Common myeloid progenitor, CD34-positive (primary cell): Measurements from ENCODE around the gene CHIT1.

Experiments used
- CTCF ChIA-PET: fragments of 350-600 bp; sonication (Branson Sonifier 250); formaldehyde crosslinking; loops from one replicate; lab custom pipeline; 2021; ENCODE audit warnings: antibody characterized with exemption; lab: Charles Lee
- POLR2A ChIA-PET: fragments of 350-600 bp; sonication (Branson Sonifier 250); formaldehyde crosslinking; loops from one replicate; lab custom pipeline; 2021; ENCODE audit warnings: antibody characterized with exemption; lab: Charles Lee
- DNase-seq, 3 donors: peaks; one replicate each; pipeline versions ENCODE4 v3.0.0 to v3.0.0-alpha.2; 2013
- H3K27ac ChIP-seq, 2 experiments: 1 replicate in 1 of 2; 2 replicates in 1 of 2; pipeline ENCODE4 v1.7.0; 2013; ENCODE audit warnings: inconsistent platforms in 2 of 2, low read length in 2 of 2, mild to moderate bottlenecking in 2 of 2, low read depth in 1 of 2, moderate library complexity in 1 of 2; ENCODE audit not compliant: severe bottlenecking in 2 of 2, insufficient read depth in 1 of 2, poor library complexity in 1 of 2
- H3K27me3 ChIP-seq, 5 experiments: replicated peaks in 2 of 5; 1 replicate in 3 of 5; 2 replicates in 2 of 5; pipeline versions ENCODE4 v1.6.1 to v1.7.0; 2013; ENCODE audit warnings: low read length in 4 of 5, mild to moderate bottlenecking in 2 of 5, moderate library complexity in 2 of 5, inconsistent platforms in 1 of 5; ENCODE audit not compliant: insufficient read depth in 5 of 5, control insufficient read depth in 4 of 5
- H3K36me3 ChIP-seq, 4 experiments: 1 replicate in 2 of 4; 2 replicates in 2 of 4; pipeline versions ENCODE4 v1.6.1 to v1.7.0; 2013; ENCODE audit warnings: low read length in 3 of 4, control low read depth in 1 of 4, mild to moderate bottlenecking in 1 of 4; ENCODE audit not compliant: control insufficient read depth in 4 of 4, insufficient read depth in 4 of 4
- H3K4me1 ChIP-seq, 4 experiments: 1 replicate in 3 of 4; 2 replicates in 1 of 4; pipeline versions ENCODE4 v1.6.1 to v1.7.1; 2013; ENCODE audit warnings: low read length in 3 of 4, mild to moderate bottlenecking in 3 of 4, control low read depth in 1 of 4, inconsistent platforms in 1 of 4, moderate library complexity in 1 of 4; ENCODE audit not compliant: control insufficient read depth in 4 of 4, insufficient read depth in 4 of 4; ENCODE audit errors: control extremely low read depth in 1 of 4
- H3K4me3 ChIP-seq, 7 experiments: 1 replicate in 4 of 7; 2 replicates in 3 of 7; pipeline versions ENCODE4 v1.5.1 to v1.7.0; 2013; ENCODE audit warnings: mild to moderate bottlenecking in 7 of 7, low read length in 6 of 7, moderate library complexity in 6 of 7, inconsistent platforms in 2 of 7, low read depth in 2 of 7, control low read depth in 1 of 7; ENCODE audit not compliant: insufficient read depth in 4 of 7, control insufficient read depth in 1 of 7; ENCODE audit errors: extremely low read depth in 1 of 7
- H3K9me3 ChIP-seq, 5 experiments: 1 replicate in 4 of 5; 2 replicates in 1 of 5; pipeline versions ENCODE4 v1.6.1 to v1.7.1; 2013; ENCODE audit warnings: low read length in 4 of 5, mild to moderate bottlenecking in 2 of 5, inconsistent platforms in 1 of 5, low read depth in 1 of 5, moderate library complexity in 1 of 5; ENCODE audit not compliant: control insufficient read depth in 4 of 5, insufficient read depth in 2 of 5; ENCODE audit errors: control extremely low read depth in 1 of 5
- WGBS: methylation state at CpG from one replicate; pipeline ENCODE4 v1.1.5; 2013; ENCODE audit not compliant: insufficient coverage; 5-methylcytosine and 5-hydroxymethylcytosine counted together

Gene CHIT1

DNA sequence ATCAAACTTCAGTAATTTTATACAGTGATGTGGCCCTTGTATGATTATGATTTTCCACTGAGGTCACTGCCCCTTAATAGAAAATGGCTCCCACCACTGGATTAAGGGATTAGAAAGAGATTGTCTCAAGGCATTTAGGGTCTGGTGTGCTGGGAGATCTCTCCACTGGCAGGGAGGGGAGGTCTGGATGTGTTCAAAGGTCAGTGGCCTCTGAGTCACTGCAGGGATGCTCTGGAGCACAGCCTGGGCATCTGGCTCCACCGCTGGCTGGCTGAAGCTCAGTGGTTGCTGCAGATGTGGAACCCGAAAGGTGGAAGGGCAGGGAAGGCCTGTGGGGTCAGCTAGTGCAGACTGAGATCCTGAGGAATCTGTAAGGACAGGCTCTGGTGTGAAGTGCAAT lies 24.7 kb downstream of the CHIT1 start:
- H3K9me3 ChIP-seq, result no peaks in the 10 kb centered on the region
- ChIA-PET CTCF (interaction anchor here (6.3 kb wide), 1 partner anchor 11 kb away, joined by 42 read pairs; no protein-coding TSS in a partner anchor), POLR2A (no interaction called here)
- peaks cover 0 to 5% (median 2%) of the 10 kb centered on the region in 5 experiments for H3K27me3 ChIP-seq
- peaks cover 0 to 10% (median 0%) of the 10 kb centered on the region in 4 experiments for H3K4me1 ChIP-seq
- no peaks in the 10 kb centered on the region for H3K36me3 ChIP-seq
- H3K4me3 ChIP-seq, result no peak overlapping the region
- WGBS, result 94% methylated on average over 2 of the region's 2 CpGs
- no peak overlapping the region for H3K27ac ChIP-seq
- no peak for DNase-seq

DNA sequence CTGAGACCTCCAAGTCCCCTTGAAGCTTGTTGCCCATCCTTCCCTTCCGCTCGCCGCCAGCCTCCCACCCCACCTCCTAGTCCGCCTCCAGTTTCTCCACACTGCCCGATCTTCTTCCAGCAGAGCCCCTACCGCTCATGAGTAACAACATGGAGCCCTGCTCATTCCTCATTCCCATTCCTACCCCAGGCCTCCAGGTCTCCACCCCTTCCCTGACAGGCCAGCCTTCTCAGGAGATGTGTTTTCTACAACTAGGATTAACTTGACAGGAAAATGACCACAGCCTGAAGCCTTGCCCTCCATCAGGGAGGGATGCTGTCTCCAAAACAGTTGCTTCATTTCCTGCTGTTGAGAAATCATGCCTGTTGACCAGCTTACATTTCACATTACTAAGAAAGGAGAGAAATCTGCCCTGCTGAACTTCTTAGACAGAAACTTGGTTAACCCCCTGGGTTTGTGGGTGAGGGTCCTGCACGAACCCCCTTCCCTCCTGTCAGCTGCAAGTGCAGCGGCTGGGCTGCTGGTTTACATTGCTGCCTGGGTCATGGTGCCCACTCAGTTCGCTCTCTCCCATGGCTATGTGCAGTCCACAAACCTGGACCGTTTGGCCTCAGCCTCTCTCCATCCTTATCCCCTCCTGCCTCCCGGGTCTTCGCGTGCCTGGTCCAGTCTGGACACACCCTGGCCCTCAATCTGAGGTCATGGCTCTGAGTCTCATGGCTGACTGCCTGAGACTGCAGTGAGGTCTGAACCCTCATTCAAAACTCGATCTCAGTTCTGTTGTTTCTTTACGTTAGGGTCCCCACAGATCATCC lies 26.8 kb downstream of the CHIT1 start:
- H3K27me3 ChIP-seq, result peaks cover 0 to 4% (median 2%) of the 10 kb centered on the region in 5 experiments
- WGBS, result 94% methylated on average over 13 of the region's 15 CpGs
- H3K36me3 ChIP-seq, result no peaks in the 10 kb centered on the region
- H3K4me3 ChIP-seq, result no peak overlapping the region
- DNase-seq, result no peak
- CTCF ChIA-PET, result interaction anchor here (0.8 to 6.3 kb wide), 7 partner anchors 7 to 163 kb away, joined by 3 to 42 read pairs (median 4); no protein-coding TSS in a partner anchor
- no peak overlapping the region for H3K27ac ChIP-seq
- no peaks in the 10 kb centered on the region for H3K9me3 ChIP-seq
- POLR2A ChIA-PET, result no interaction called here
- peaks cover 0 to 10% (median 0%) of the 10 kb centered on the region in 4 experiments for H3K4me1 ChIP-seq

DNA sequence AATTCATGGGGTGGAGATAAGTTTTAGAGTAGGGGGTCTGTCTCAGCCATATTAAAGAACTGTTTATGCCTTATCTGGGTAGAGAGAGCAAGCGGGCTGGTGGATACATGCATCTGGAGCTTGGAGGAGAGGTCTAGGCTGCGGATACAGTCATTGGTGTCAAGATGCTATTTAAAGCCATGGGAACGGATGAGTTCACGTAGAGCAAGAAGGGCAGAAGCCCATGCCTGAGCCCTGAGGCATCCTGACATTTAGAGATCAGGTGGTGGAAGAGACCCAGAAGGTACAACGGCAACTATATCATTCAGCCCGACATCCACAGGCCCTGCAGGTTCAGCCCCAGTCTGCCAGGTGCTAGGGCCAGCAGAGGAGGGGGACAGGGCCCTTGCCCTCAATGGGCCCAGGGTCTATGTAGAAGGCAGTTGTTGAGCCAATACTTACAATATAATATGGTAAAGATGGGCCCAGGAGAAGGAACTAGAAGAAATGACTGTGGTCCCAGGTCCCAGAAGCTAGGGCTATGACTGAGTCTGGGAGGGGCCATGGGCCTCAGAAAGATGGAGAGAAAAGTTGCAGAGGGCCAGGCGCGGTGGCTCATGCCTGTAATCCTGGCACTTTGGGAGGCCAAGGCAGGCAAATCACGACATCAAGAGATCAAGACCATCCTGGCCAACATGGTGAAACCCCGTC lies 27.8 kb downstream of the CHIT1 start:
- ChIA-PET POLR2A (no interaction called here), CTCF (interaction anchor here (0.8 to 6.3 kb wide), 4 partner anchors 10 to 143 kb away, joined by 3 to 42 read pairs (median 6); no protein-coding TSS in a partner anchor)
- Histone ChIP-seq H3K4me3 (no peak overlapping the region), H3K9me3 (no peaks in the 10 kb centered on the region), H3K36me3 (no peaks in the 10 kb centered on the region), H3K27me3 (peaks cover 0 to 4% (median 2%) of the 10 kb centered on the region in 5 experiments), H3K4me1 (peaks cover 0 to 10% (median 0%) of the 10 kb centered on the region in 4 experiments), H3K27ac (no peak overlapping the region)
- 89% methylated on average over 9 of the region's 10 CpGs for WGBS
- DNase-seq, result no peak

DNA sequence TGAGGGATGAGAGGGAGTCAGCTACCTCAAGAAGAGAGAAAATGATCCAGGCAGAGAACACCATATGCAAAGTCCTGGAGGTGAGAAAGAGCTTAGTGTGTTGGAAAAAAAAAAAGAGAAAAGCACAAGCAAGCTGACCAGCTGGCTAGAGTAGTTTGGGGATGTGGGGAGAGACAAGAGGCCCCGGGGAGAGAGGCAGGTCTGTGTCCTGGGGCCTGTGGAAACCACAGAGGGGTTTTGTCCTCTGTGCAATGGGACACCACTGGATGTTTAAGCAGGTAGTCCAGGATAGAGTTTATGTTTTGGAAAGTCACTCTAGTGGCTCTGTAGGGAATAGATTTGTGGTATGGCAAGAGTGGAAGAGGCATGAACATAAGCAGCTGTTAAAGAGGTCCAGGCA lies 28.6 kb downstream of the CHIT1 start:
- H3K9me3 ChIP-seq, result no peaks in the 10 kb centered on the region
- POLR2A ChIA-PET, result no interaction called here
- DNase-seq, result no peak
- H3K36me3 ChIP-seq, result no peaks in the 10 kb centered on the region
- no peak overlapping the region for H3K27ac ChIP-seq
- H3K27me3 ChIP-seq, result peaks cover 0 to 4% (median 2%) of the 10 kb centered on the region in 5 experiments
- H3K4me1 ChIP-seq, result peaks cover 0 to 13% (median 0%) of the 10 kb centered on the region in 4 experiments
- H3K4me3 ChIP-seq, result no peak overlapping the region
- CTCF ChIA-PET, result interaction anchor here (0.8 to 6.3 kb wide), 5 partner anchors 10 to 142 kb away, joined by 3 to 42 read pairs (median 6); no protein-coding TSS in a partner anchor
- WGBS, result 92% methylated on average over 1 of the region's 1 CpG

DNA sequence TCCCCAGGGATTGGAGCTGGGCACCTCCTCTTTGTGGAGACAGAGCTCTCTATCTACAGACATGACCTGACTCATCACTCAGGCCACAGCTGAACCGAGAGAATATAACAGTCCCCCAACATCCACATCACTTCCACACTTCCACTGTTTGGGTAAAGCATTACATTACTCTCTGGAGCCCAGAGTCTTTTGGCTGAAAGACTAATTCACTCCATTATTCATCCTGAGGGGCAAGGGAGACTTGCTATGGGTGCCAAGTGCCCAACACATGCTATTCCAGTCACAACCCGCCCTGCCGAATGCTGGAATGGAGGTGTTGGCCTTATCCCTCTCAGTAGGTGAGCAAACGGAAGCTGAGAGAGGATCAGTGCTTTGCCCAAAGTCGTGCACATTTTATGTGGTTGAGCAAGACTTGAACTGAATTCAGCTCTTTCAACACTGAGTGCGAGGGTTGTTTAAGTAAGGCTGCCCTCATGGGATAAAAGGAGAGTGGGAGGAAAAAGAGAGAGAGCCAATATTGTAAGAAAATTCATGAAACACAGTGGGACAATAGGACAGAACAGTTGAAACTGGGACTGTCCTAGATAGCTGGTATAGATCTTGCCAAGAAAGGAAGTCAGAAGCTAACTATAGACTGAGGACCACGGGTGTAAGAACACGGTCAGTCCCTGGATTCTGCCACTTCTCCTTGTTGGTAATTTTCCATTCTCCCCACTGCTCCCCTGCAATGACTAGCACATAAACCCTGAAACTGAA lies 29.5 kb downstream of the CHIT1 start:
- no peaks in the 10 kb centered on the region for H3K9me3 ChIP-seq
- no peak for DNase-seq
- peaks cover 0 to 4% (median 2%) of the 10 kb centered on the region in 5 experiments for H3K27me3 ChIP-seq
- H3K36me3 ChIP-seq, result no peaks in the 10 kb centered on the region
- H3K27ac ChIP-seq, result no peak overlapping the region
- no peak overlapping the region for H3K4me3 ChIP-seq
- H3K4me1 ChIP-seq, result peaks cover 0 to 13% (median 0%) of the 10 kb centered on the region in 4 experiments
- ChIA-PET POLR2A (no interaction called here), CTCF (interaction anchor here (0.9 to 6.3 kb wide), 7 partner anchors 11 to 123 kb away, joined by 3 to 42 read pairs (median 5); no protein-coding TSS in a partner anchor)
- 85% methylated on average over 8 of the region's 8 CpGs for WGBS

DNA sequence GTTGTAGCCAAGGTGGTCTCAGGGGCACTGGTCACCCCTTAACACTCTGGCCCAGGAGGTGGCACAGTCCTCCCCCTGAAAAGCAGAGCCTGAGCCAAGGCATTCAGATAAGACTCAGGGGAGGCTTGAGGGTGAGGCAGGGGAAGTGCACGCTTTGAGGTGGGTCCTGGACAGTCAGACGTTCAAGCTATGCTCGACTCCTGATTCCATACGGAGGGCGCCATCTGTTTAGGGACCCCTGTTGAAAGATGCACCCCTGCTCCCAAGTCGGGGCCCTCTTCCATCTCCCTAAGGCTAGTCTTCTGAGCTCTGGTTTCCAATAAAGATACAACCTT lies 30.0 kb downstream of the CHIT1 start:
- 93% methylated on average over 6 of the region's 6 CpGs for WGBS
- Histone ChIP-seq H3K9me3 (no peaks in the 10 kb centered on the region), H3K4me1 (peaks cover 0 to 13% (median 0%) of the 10 kb centered on the region in 4 experiments), H3K36me3 (no peaks in the 10 kb centered on the region), H3K27me3 (peaks cover 0 to 4% (median 2%) of the 10 kb centered on the region in 5 experiments), H3K4me3 (no peak overlapping the region), H3K27ac (no peak overlapping the region)
- CTCF ChIA-PET, result interaction anchor here (0.9 to 6.3 kb wide), 7 partner anchors 12 to 122 kb away, joined by 3 to 42 read pairs (median 5); no protein-coding TSS in a partner anchor
- DNase-seq, result no peak
- POLR2A ChIA-PET, result no interaction called here
